CD4-positive, alpha-beta memory T cell (primary cell): ENCODE data around the gene METTL6. TPM values are rescaled to one million over a fixed set of nuclear protein-coding genes. Genes with fewer than 3 reads are reported as not detected.

Experiments used
- CTCF ChIA-PET: fragments of 350-600 bp; sonication (Branson Sonifier 250); formaldehyde crosslinking; loops from one replicate; lab custom pipeline; 2021; ENCODE audit warnings: inconsistent platforms; ENCODE audit not compliant: partially characterized antibody; lab: Charles Lee
- POLR2A ChIA-PET: fragments of 350-600 bp; sonication (Branson Sonifier 250); formaldehyde crosslinking; loops from one replicate; lab custom pipeline; 2021; ENCODE audit not compliant: partially characterized antibody; lab: Charles Lee
- DNase-seq, 5 donors: peaks; one replicate each; pipeline versions ENCODE4 v3.0.0 to v3.0.0-alpha.2; 2020 to 2022; ENCODE audit warnings: mixed read lengths in 1 of 5
- H3K27ac ChIP-seq: one replicate; pipeline ENCODE4 v1.7.0; 2013; ENCODE audit warnings: low read depth, low read length
- H3K27me3 ChIP-seq: 2 replicates; pipeline ENCODE4 v1.7.0; 2013; ENCODE audit warnings: mild to moderate bottlenecking, low read length, moderate library complexity; ENCODE audit not compliant: insufficient read depth
- H3K36me3 ChIP-seq: 2 replicates; pipeline ENCODE4 v1.7.0; 2013; ENCODE audit warnings: mild to moderate bottlenecking, low read length, moderate library complexity; ENCODE audit not compliant: insufficient read depth
- H3K4me1 ChIP-seq: 2 replicates; pipeline ENCODE4 v1.7.0; 2013; ENCODE audit warnings: mild to moderate bottlenecking, low read length, moderate library complexity; ENCODE audit not compliant: insufficient read depth
- H3K4me3 ChIP-seq, 2 donors: one replicate each; pipeline ENCODE4 v1.7.0; 2013; ENCODE audit warnings: low read length in 2 of 2, mild to moderate bottlenecking in 1 of 2
- H3K9me3 ChIP-seq, 2 donors: one replicate each; pipeline ENCODE4 v1.7.0; 2013; ENCODE audit warnings: low read length in 2 of 2, control low read depth in 1 of 2; ENCODE audit not compliant: control insufficient read depth in 1 of 2
- H3K27ac Mint-ChIP-seq, 7 donors: one replicate each; pipeline ENCODE4 v1.8.0; 2020 to 2021; ENCODE audit warnings: mixed read lengths in 7 of 7, mild to moderate bottlenecking in 6 of 7, inconsistent platforms in 3 of 7, moderate library complexity in 3 of 7
- H3K27me3 Mint-ChIP-seq, 2 donors: one replicate each; pipeline ENCODE4 v1.8.0; 2020 to 2021; ENCODE audit warnings: mixed read lengths in 2 of 2
- H3K36me3 Mint-ChIP-seq, 2 donors: one replicate each; pipeline ENCODE4 v1.8.0; 2020 to 2021; ENCODE audit warnings: mixed read lengths in 2 of 2, inconsistent platforms in 1 of 2, mild to moderate bottlenecking in 1 of 2
- H3K4me1 Mint-ChIP-seq, 4 donors: one replicate each; pipeline ENCODE4 v1.8.0; 2020 to 2021; ENCODE audit warnings: mixed read lengths in 4 of 4, mild to moderate bottlenecking in 1 of 4
- H3K4me3 Mint-ChIP-seq, 8 donors: one replicate each; pipeline ENCODE4 v1.8.0; 2020 to 2021; ENCODE audit warnings: mixed read lengths in 8 of 8, mild to moderate bottlenecking in 7 of 8, moderate library complexity in 6 of 8, inconsistent platforms in 3 of 8
- H3K9me3 Mint-ChIP-seq, 8 donors: one replicate each; pipeline ENCODE4 v1.8.0; 2020 to 2021; ENCODE audit warnings: mixed read lengths in 8 of 8, mild to moderate bottlenecking in 5 of 8, inconsistent platforms in 3 of 8, moderate library complexity in 1 of 8
- intact Hi-C: fragments of 100-400 bp; cut with micrococcal nuclease; formaldehyde crosslinking; loops from one replicate; pipeline ENCODE4 v1.15.1; 2023
- polyA plus RNA-seq, 2 donors: library from polyadenylated mRNA; unstranded; fragments of 300-500 nt; fragmentation: Illumina TruSeq; gene quantifications; one replicate each; pipeline ENCODE4 v1.2.3, GENCODE V29; 2021
- total RNA-seq, 2 experiments: library from RNA; stranded (reverse); gene quantifications; one replicate each; pipeline ENCODE4 v1.2.3, GENCODE V29; 2021

The METTL6 gene
- total and polyA plus RNA-seq, 4 experiments from 2014 or later: 12.2 to 18.3 (median 17.3) TPM

- no peaks in the 10 kb centered on the region for H3K27me3 ChIP-seq
- Mint-ChIP-seq H3K4me1 (peaks cover 12 to 17% (median 15%) of the 10 kb centered on the region in 4 donors), H3K27me3 (no peaks in the 10 kb centered on the region), H3K27ac (peak overlapping the region in 1 of 7 donors; percentile 4), H3K4me3 (no peak overlapping the region), H3K36me3 (peaks cover 5 to 8% of the 10 kb centered on the region in 2 donors), H3K9me3 (no peaks in the 10 kb centered on the region)
- DNase-seq: no peak
- no peaks in the 10 kb centered on the region for H3K9me3 ChIP-seq
- CTCF ChIA-PET: no interaction called here
- H3K4me1 ChIP-seq: peaks cover 9% of the 10 kb centered on the region
- no peak overlapping the region for H3K4me3 ChIP-seq
- no peaks in the 10 kb centered on the region for H3K36me3 ChIP-seq
- intact Hi-C loops: no loop called here
- POLR2A ChIA-PET: no interaction called here
- no peak overlapping the region for H3K27ac ChIP-seq
Observed at GRCh38 chr3:15456321-15456720, 29.0 kb upstream of the METTL6 start.

GRCh38 chr3:15455756-15456155, 28.4 kb upstream of the METTL6 start:
- H3K4me3 Mint-ChIP-seq: no peak overlapping the region
- H3K36me3 Mint-ChIP-seq: peaks cover 7 to 11% of the 10 kb centered on the region in 2 donors
- peaks cover 4% of the 10 kb centered on the region for H3K4me1 ChIP-seq
- ChIA-PET POLR2A (no interaction called here), CTCF (no interaction called here)
- no peak overlapping the region for H3K27ac ChIP-seq
- no peak for DNase-seq
- H3K27me3 Mint-ChIP-seq: no peaks in the 10 kb centered on the region
- intact Hi-C loops: no loop called here
- H3K9me3 Mint-ChIP-seq: no peaks in the 10 kb centered on the region
- peaks cover 6 to 11% (median 9%) of the 10 kb centered on the region in 4 donors for H3K4me1 Mint-ChIP-seq
- no peaks in the 10 kb centered on the region for H3K36me3 ChIP-seq
- no peaks in the 10 kb centered on the region for H3K9me3 ChIP-seq
- no peak overlapping the region for H3K4me3 ChIP-seq
- H3K27ac Mint-ChIP-seq: no peak overlapping the region
- H3K27me3 ChIP-seq: no peaks in the 10 kb centered on the region

- Mint-ChIP-seq H3K27ac (peak overlapping the region in 2 of 7 donors; percentile 17 to 70), H3K4me3 (no peak overlapping the region)
- CTCF ChIA-PET: no interaction called here
Observed at GRCh38 chr3:15454965-15455364, 27.6 kb upstream of the METTL6 start.

DNA sequence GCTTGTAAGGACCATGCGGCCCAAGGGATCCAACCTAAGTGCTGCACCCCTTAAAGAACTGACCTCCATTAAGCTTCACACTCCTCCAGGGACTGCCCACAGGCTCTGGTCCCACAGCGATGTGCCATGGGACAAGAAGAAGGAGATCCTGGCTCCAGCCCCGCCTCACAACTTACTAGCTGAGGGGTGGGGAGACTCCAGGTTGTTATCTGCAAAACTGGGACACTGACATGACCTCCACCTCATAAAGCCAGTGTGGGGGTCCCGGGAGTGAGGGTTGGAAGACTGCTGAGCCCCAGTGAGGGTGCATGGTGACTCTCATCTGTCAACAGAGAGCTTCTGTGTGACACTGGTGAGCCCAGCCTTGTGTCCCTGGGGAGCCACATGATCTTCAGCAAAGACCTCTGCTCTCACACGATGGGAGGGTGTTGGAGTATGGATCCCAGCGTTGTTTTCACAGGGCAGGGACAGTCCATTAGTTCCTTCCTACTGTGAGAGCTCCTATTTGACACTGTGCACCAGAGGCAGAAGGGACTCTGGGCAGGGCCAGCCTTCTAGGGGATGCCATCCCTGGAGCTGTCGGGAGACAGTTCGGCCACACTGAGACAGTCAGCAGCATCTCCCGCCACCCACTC, 26.8 kb upstream of the METTL6 start:
- intact Hi-C loops: no loop called here
- Mint-ChIP-seq H3K36me3 (peaks cover 13 to 15% of the 10 kb centered on the region in 2 donors), H3K4me1 (no peaks in the 10 kb centered on the region), H3K4me3 (no peak overlapping the region), H3K27ac (peak overlapping the region in 1 of 7 donors; percentile 75), H3K27me3 (no peaks in the 10 kb centered on the region), H3K9me3 (no peaks in the 10 kb centered on the region)
- ChIA-PET POLR2A (no interaction called here), CTCF (no interaction called here)
- Histone ChIP-seq H3K27me3 (no peaks in the 10 kb centered on the region), H3K9me3 (no peaks in the 10 kb centered on the region), H3K4me3 (no peak overlapping the region), H3K4me1 (no peaks in the 10 kb centered on the region), H3K36me3 (no peaks in the 10 kb centered on the region), H3K27ac (no peak overlapping the region)
- no peak for DNase-seq

More at GRCh38 chr3:15454965-15455364, 27.6 kb upstream of the METTL6 start:
- Histone ChIP-seq H3K4me3 (no peak overlapping the region), H3K36me3 (no peaks in the 10 kb centered on the region), H3K27me3 (no peaks in the 10 kb centered on the region), H3K4me1 (no peaks in the 10 kb centered on the region), H3K9me3 (no peaks in the 10 kb centered on the region), H3K27ac (no peak overlapping the region)
- POLR2A ChIA-PET: no interaction called here
- Mint-ChIP-seq H3K9me3 (no peaks in the 10 kb centered on the region), H3K36me3 (peaks cover 12 to 15% of the 10 kb centered on the region in 2 donors), H3K27me3 (no peaks in the 10 kb centered on the region), H3K4me1 (peaks cover 0 to 3% (median 2%) of the 10 kb centered on the region in 4 donors)
- intact Hi-C loops: no loop called here
- no peak for DNase-seq

DNA sequence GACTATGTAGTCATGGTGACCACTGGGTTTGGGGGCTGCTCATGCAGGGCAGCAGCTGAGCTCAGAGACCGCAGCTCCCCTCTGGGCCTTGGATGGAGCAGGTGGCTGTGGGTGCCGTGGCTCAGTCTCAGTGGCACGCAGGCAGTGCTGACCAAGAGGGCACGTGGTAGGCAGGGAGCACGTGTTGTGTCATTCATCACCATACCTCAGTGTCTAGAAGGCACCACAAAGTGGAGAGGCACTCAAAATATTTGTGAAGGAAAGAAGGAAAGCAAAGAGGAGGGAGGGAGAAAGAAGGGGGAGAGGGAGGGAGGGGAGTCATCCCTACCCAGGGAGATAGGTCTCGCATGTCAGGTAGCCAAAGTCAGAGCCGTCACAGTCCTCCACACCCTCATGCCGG, 26.2 kb upstream of the METTL6 start:
- CTCF ChIA-PET: no interaction called here
- Histone ChIP-seq H3K27ac (no peak overlapping the region), H3K9me3 (no peaks in the 10 kb centered on the region), H3K4me3 (no peak overlapping the region), H3K4me1 (no peaks in the 10 kb centered on the region), H3K27me3 (no peaks in the 10 kb centered on the region), H3K36me3 (no peaks in the 10 kb centered on the region)
- DNase-seq: no peak
- Mint-ChIP-seq H3K27me3 (no peaks in the 10 kb centered on the region), H3K27ac (peak overlapping the region in 2 of 7 donors; percentile 47 to 52), H3K9me3 (no peaks in the 10 kb centered on the region), H3K4me3 (no peak overlapping the region), H3K4me1 (no peaks in the 10 kb centered on the region), H3K36me3 (peaks cover 15 to 16% of the 10 kb centered on the region in 2 donors)
- POLR2A ChIA-PET: no interaction called here
- intact Hi-C loops: no loop called here

GRCh38 chr3:15452961-15453360, 25.6 kb upstream of the METTL6 start:
- H3K27ac Mint-ChIP-seq: no peak overlapping the region
- no peaks in the 10 kb centered on the region for H3K9me3 Mint-ChIP-seq
- no peaks in the 10 kb centered on the region for H3K4me1 ChIP-seq
- no peaks in the 10 kb centered on the region for H3K9me3 ChIP-seq
- no peaks in the 10 kb centered on the region for H3K4me1 Mint-ChIP-seq
- no peaks in the 10 kb centered on the region for H3K27me3 ChIP-seq
- POLR2A ChIA-PET: no interaction called here
- no peak overlapping the region for H3K4me3 ChIP-seq
- no peak overlapping the region for H3K27ac ChIP-seq
- H3K36me3 ChIP-seq: no peaks in the 10 kb centered on the region
- intact Hi-C loops: no loop called here
- CTCF ChIA-PET: no interaction called here
- no peaks in the 10 kb centered on the region for H3K27me3 Mint-ChIP-seq
- no peak for DNase-seq
- H3K4me3 Mint-ChIP-seq: no peak overlapping the region
- H3K36me3 Mint-ChIP-seq: peaks cover 10 to 16% of the 10 kb centered on the region in 2 donors

DNA sequence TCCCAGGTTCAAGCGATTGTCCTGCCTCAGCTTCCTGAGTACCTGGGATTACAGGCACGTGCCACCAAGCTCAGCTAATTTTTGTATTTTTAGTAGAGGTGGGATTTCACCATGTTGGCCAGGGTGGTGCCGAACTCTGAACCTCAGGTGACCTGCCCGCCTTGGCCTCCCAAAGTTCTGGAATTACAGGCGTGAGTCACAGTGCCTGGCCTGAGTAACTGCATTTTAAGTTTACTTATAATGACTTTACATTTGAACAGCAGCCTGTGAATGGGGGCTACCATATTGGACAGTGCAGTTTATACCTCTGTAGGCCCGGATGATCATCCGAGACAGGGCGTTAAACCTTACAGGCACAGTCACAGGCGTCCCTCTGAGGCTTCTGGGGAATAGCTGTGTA, 24.8 kb upstream of the METTL6 start:
- Histone ChIP-seq H3K4me1 (no peaks in the 10 kb centered on the region), H3K27ac (no peak overlapping the region), H3K36me3 (no peaks in the 10 kb centered on the region), H3K4me3 (no peak overlapping the region), H3K9me3 (no peaks in the 10 kb centered on the region), H3K27me3 (no peaks in the 10 kb centered on the region)
- H3K9me3 Mint-ChIP-seq: no peaks in the 10 kb centered on the region
- intact Hi-C loops: no loop called here
- H3K4me3 Mint-ChIP-seq: no peak overlapping the region
- POLR2A ChIA-PET: no interaction called here
- H3K27ac Mint-ChIP-seq: no peak overlapping the region
- H3K4me1 Mint-ChIP-seq: no peaks in the 10 kb centered on the region
- no peak for DNase-seq
- no peaks in the 10 kb centered on the region for H3K27me3 Mint-ChIP-seq
- peaks cover 8 to 16% of the 10 kb centered on the region in 2 donors for H3K36me3 Mint-ChIP-seq
- CTCF ChIA-PET: no interaction called here
